Activated naive CD4-positive, alpha-beta T cell (primary cell): ENCODE results near the gene TRDN.

Experiments
- DNase-seq, 4 experiments: peaks; one replicate each; lab custom pipeline; 2025; lab: John Stamatoyannopoulos, UW

The TRDN gene

GRCh38 chr6:123636782-123637181 is at the start of gene TRDN:
TRDN (minus strand) TSS chr6:123636950; CDS start chr6:123636775, 175 bp downstream.
- DNase-seq = no peak

- no peak for DNase-seq
These were observed 45.3 kb upstream of the TRDN start for GRCh38 chr6:123681957-123682462.

- no peak for DNase-seq
These were observed 41.1 kb upstream of the TRDN start for GRCh38 chr6:123677897-123678296.

GRCh38 chr6:123676793-123677192 is 40.0 kb upstream of the TRDN start:
- no peak for DNase-seq

GRCh38 chr6:123668965-123669591 is 32.3 kb upstream of the TRDN start:
- no peak for DNase-seq

GRCh38 chr6:123668063-123668462 is 31.3 kb upstream of the TRDN start:
- no peak for DNase-seq

GRCh38 chr6:123663436-123663835 is 26.7 kb upstream of the TRDN start:
- DNase-seq = no peak

- no peak for DNase-seq
These were observed 26.0 kb upstream of the TRDN start for GRCh38 chr6:123662757-123663156.

- DNase-seq = no peak
These were observed 24.5 kb upstream of the TRDN start for GRCh38 chr6:123661105-123661891.

- no peak for DNase-seq
These were observed 23.4 kb upstream of the TRDN start for GRCh38 chr6:123659960-123660748.

GRCh38 chr6:123658848-123659247 is 22.1 kb upstream of the TRDN start:
- no peak for DNase-seq

GRCh38 chr6:123655521-123656306 is 19.0 kb upstream of the TRDN start:
- DNase-seq = no peak

- no peak for DNase-seq
These were observed 12.0 kb upstream of the TRDN start for GRCh38 chr6:123648723-123649122.

GRCh38 chr6:123648020-123648580 is 11.3 kb upstream of the TRDN start:
- DNase-seq = no peak

- DNase-seq = no peak
These were observed 4.7 kb upstream of the TRDN start for GRCh38 chr6:123641497-123641896.

GRCh38 chr6:123640567-123641187 is 3.9 kb upstream of the TRDN start:
- no peak for DNase-seq

- no peak for DNase-seq
These were observed 2.1 kb upstream of the TRDN start for GRCh38 chr6:123638865-123639264.

- no peak for DNase-seq
These were observed 468 bp downstream of the TRDN start for GRCh38 chr6:123636282-123636681.

- no peak for DNase-seq
These were observed 1.2 kb downstream of the TRDN start for GRCh38 chr6:123635567-123635966.

GRCh38 chr6:123635144-123635543 is 1.6 kb downstream of the TRDN start:
- no peak for DNase-seq

GRCh38 chr6:123632641-123633040 is 4.1 kb downstream of the TRDN start:
- no peak for DNase-seq
